Heart left ventricle (tissue), 13 donors: ENCODE measurements around the gene ZMYND10.

Experiments
- CTCF ChIP-seq, 12 donors: fragments of 200-600 bp; sonication (generic) in 4 of 12; IDR thresholded peaks; one replicate each; pipeline versions ENCODE4 v1.5.0 to v1.8.0; 2018 to 2022; ENCODE audit warnings: antibody characterized with exemption in 12 of 12, mild to moderate bottlenecking in 5 of 12
- POLR2A ChIP-seq, 2 donors: fragments of 450-650 bp; IDR thresholded peaks; one replicate each; pipeline ENCODE4 v1.6.1; 2017; ENCODE audit warnings: antibody characterized with exemption in 2 of 2, mild to moderate bottlenecking in 2 of 2, moderate library complexity in 2 of 2
- donor health status: ischemic (EF 13 %, LVEDD 7.1; RV severe dilation, severe dysfunction).
- donor health status: DM: no; HTN: yes; CAD: no.
- donor health status: DM: no; HTN: no; CAD: no.
- donor health status: ischemic (EF 25% LVEDD 6.9; RV normal size, moderate dysfunction).
- donor health status: ischemic (EF 25% LVEDD 5.7; RV mildly dilated, moderate dysfunction).
- donor health status: ischemic (EF 35%, LVEDD 5.7; RV mildly dilated, moderate dysfunction).
- donor health status: nonischemic (EF 11% LVEDD 7.7; RV severe dilation, severe dysfunction).
- donor health status: DM: yes; HTN: yes; CAD: no.
- donor health status: PGD.
- donor health status: ischemic (EF 29% LVEDD 5.4; RV normal size, mild dysfunction).
- donor health status: nonischemic (EF 23%, LVEDD 6.1; RV moderate dilation, normal function).

- TF ChIP-seq CTCF (IDR thresholded peaks at IDR 0.05) = no peak
- TF ChIP-seq POLR2A (IDR thresholded peaks at IDR 0.05) = no peak
Observed at GRCh38 chr3:50327129-50327528, 18.4 kb downstream of the ZMYND10 start.
